DND-41 (cell line): Measurements from ENCODE around the gene RRAS.
A peak's percentile ranks its signal among the peaks of the same experiment; 100 is the strongest.

Experiments used
- ATAC-seq: fragments of 200-7000 bp; cut with Tn5 transposase; 3 replicates; pipeline ENCODE4 v1.9.1; 2021; ENCODE audit warnings: low read depth; ENCODE audit not compliant: insufficient read depth
- DNase-seq: peaks from one replicate; pipeline ENCODE4 v3.0.0-alpha.2; 2020
- H2AFZ ChIP-seq: 2 replicates; pipeline ENCODE4 v1.6.0; 2012; ENCODE audit warnings: low read depth, low read length
- H3K27ac ChIP-seq: 2 replicates; pipeline ENCODE4 v1.5.1; 2012; ENCODE audit warnings: low read length, inconsistent platforms
- H3K27me3 ChIP-seq: fragments of 200-600 bp; sonication (generic); 2 replicates; pipeline ENCODE4 v1.6.0; 2012; ENCODE audit warnings: low read length, mild to moderate bottlenecking, inconsistent platforms; ENCODE audit not compliant: insufficient read depth, poor library complexity
- H3K36me3 ChIP-seq: 2 replicates; pipeline ENCODE4 v1.5.1; 2012; ENCODE audit warnings: low read length, inconsistent platforms; ENCODE audit not compliant: insufficient read depth
- H3K4me1 ChIP-seq: 2 replicates; pipeline ENCODE4 v1.5.1; 2012; ENCODE audit warnings: mild to moderate bottlenecking, low read length; ENCODE audit not compliant: insufficient read depth
- H3K4me2 ChIP-seq: 2 replicates; pipeline ENCODE4 v1.6.0; 2012; ENCODE audit warnings: mild to moderate bottlenecking, moderate library complexity, low read length, inconsistent platforms; ENCODE audit not compliant: insufficient read depth
- H3K4me3 ChIP-seq, 2 experiments: fragments of 200-600 bp in 1 of 2; shearing (Covaris generic) in 1 of 2; 2 replicates each; pipeline ENCODE4 v1.5.1; 2012 to 2016; ENCODE audit warnings: inconsistent platforms in 2 of 2, low read length in 2 of 2, mild to moderate bottlenecking in 2 of 2, low read depth in 1 of 2, moderate library complexity in 1 of 2
- H3K79me2 ChIP-seq: 2 replicates; pipeline ENCODE4 v1.6.0; 2012; ENCODE audit warnings: low read length, inconsistent platforms; ENCODE audit not compliant: insufficient read depth
- H3K9ac ChIP-seq: 2 replicates; pipeline ENCODE4 v1.6.0; 2012; ENCODE audit warnings: low read depth, mild to moderate bottlenecking, inconsistent platforms, low read length, moderate library complexity
- H3K9me3 ChIP-seq: 2 replicates; pipeline ENCODE4 v1.5.1; 2012; ENCODE audit warnings: low read length, moderate library complexity, mild to moderate bottlenecking, inconsistent platforms; ENCODE audit not compliant: insufficient read depth, severe bottlenecking
- H4K20me1 ChIP-seq: 2 replicates; pipeline ENCODE4 v1.6.0; 2012; ENCODE audit warnings: low read length; ENCODE audit not compliant: insufficient read depth
- EZH2 ChIP-seq: IDR thresholded peaks from 3 replicates; pipeline ENCODE4 v1.6.1; 2012; ENCODE audit warnings: borderline replicate concordance, low read depth, mild to moderate bottlenecking, moderate library complexity, low read length, inconsistent platforms; ENCODE audit not compliant: severe bottlenecking
- TF ChIP-seq, protein P1 (sequence below): IDR thresholded peaks from 2 replicates; pipeline ENCODE4 v1.5.1; 2012; ENCODE audit warnings: borderline replicate concordance, low read length, moderate library complexity, mild to moderate bottlenecking; ENCODE audit not compliant: poor library complexity, severe bottlenecking; ENCODE audit errors: extremely low read depth

The RRAS gene

DNA sequence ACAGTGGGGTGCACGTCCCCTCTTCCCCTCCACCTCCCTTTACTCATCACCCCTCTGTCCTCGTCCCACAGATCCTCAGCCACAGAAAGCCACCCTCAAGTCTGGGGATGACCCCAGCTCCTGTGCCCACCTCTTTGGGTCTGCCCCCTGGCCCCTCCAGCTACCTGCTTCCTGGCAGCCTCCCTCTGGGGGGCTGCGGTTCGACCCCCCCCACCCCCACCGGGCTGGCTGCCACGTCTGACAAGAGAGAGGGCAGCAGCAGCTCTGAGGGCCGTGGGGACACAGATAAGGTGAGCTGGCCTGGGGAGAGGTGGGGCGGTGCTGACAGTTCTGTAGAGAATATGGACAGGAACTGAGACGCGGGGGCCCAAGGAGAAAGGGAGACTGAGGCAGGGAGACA, 14.6 kb upstream of the RRAS start:
- Histone ChIP-seq H3K4me2 (no peak overlapping the region), H2AFZ (no peak overlapping the region), H3K27me3 (no peaks in the 10 kb centered on the region), H3K27ac (no peak overlapping the region), H3K9ac (no peak overlapping the region), H3K9me3 (no peaks in the 10 kb centered on the region), H3K79me2 (peaks cover 12% of the 10 kb centered on the region), H3K4me1 (no peaks in the 10 kb centered on the region), H3K4me3 (no peak overlapping the region), H4K20me1 (peaks cover 51% of the 10 kb centered on the region), H3K36me3 (peaks cover 92% of the 10 kb centered on the region)
- DNase-seq (no peak), ATAC-seq (no peak)
- no peak for TF ChIP-seq EZH2
- TF ChIP-seq, protein P1, sequence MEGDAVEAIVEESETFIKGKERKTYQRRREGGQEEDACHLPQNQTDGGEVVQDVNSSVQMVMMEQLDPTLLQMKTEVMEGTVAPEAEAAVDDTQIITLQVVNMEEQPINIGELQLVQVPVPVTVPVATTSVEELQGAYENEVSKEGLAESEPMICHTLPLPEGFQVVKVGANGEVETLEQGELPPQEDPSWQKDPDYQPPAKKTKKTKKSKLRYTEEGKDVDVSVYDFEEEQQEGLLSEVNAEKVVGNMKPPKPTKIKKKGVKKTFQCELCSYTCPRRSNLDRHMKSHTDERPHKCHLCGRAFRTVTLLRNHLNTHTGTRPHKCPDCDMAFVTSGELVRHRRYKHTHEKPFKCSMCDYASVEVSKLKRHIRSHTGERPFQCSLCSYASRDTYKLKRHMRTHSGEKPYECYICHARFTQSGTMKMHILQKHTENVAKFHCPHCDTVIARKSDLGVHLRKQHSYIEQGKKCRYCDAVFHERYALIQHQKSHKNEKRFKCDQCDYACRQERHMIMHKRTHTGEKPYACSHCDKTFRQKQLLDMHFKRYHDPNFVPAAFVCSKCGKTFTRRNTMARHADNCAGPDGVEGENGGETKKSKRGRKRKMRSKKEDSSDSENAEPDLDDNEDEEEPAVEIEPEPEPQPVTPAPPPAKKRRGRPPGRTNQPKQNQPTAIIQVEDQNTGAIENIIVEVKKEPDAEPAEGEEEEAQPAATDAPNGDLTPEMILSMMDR: no peak

DNA sequence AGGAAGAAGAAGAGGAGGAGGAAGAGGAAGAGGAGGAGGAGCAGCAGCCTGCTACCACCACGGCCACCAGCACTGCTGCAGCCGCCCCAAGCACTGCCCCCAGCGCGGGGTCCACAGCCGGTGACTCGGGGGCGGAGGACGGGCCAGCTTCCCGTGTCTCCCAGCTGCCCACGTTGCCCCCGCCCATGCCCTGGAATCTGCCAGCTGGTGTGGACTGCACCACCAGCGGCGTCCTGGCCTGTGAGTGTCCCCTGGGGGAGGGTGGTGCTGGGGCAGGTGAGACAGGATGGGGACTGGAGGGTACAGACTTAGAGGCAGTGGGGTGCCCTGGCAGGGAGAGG, 13.5 kb upstream of the RRAS start:
- Histone ChIP-seq H3K4me2 (no peak overlapping the region), H4K20me1 (peaks cover 46% of the 10 kb centered on the region), H2AFZ (no peak overlapping the region), H3K27ac (no peak overlapping the region), H3K9me3 (no peaks in the 10 kb centered on the region), H3K4me3 (no peak overlapping the region), H3K79me2 (peaks cover 19% of the 10 kb centered on the region), H3K36me3 (peaks cover 88% of the 10 kb centered on the region), H3K27me3 (no peaks in the 10 kb centered on the region), H3K4me1 (no peaks in the 10 kb centered on the region), H3K9ac (no peak overlapping the region)
- TF ChIP-seq, protein P1: no peak
- no peak for TF ChIP-seq EZH2
- DNase-seq (no peak), ATAC-seq (peak; percentile 13; the same call in 1 of the 3 replicates)

DNA sequence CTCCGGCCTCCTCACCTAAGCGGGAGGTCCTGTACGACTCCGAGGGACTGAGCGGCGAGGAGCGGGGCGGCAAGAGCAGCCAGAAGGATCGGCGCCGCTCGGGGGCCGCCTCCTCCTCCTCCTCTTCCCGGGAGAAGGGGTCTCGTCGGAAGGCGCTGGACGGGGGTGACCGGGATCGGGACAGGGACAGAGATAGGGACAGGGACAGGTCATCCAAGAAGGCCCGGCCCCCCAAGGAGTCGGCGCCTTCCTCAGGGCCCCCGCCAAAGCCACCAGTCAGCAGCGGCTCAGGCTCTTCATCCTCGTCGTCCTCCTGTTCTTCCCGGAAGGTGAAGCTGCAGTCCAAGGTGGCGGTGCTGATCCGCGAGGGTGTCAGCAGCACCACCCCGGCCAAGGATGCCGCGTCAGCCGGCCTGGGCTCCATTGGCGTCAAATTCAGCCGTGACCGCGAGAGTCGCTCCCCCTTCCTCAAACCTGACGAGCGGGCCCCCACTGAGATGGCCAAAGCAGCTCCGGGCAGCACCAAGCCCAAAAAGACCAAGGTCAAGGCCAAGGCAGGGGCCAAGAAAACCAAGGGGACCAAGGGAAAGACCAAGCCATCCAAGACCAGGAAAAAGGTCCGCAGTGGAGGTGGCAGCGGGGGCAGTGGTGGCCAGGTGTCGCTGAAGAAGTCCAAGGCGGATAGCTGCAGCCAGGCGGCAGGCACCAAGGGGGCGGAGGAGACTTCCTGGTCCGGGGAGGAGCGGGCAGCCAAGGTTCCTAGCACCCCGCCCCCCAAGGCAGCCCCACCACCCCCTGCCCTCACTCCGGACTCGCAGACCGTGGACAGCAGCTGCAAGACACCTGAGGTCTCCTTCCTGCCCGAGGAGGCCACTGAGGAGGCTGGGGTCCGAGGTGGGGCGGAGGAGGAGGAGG, 12.9 kb upstream of the RRAS start:
- DNase-seq (no peak), ATAC-seq (no peak)
- Histone ChIP-seq H3K9me3 (no peaks in the 10 kb centered on the region), H3K4me3 (no peak overlapping the region), H3K36me3 (peaks cover 85% of the 10 kb centered on the region), H3K4me2 (no peak overlapping the region), H3K27ac (no peak overlapping the region), H4K20me1 (peaks cover 45% of the 10 kb centered on the region), H3K79me2 (peaks cover 22% of the 10 kb centered on the region), H3K27me3 (no peaks in the 10 kb centered on the region), H3K4me1 (no peaks in the 10 kb centered on the region), H3K9ac (no peak overlapping the region), H2AFZ (no peak overlapping the region)
- TF ChIP-seq, protein P1: no peak
- no peak for TF ChIP-seq EZH2
